Liver (tissue), 9 donors: ENCODE data around the gene CPSF4L. TPM values are rescaled to one million over a fixed set of nuclear protein-coding genes. Genes with fewer than 3 reads are reported as not detected.

ENCODE experiments used
- DNase-seq: peaks from one replicate; pipeline ENCODE4 v3.0.0-alpha.2; 2017; ENCODE audit warnings: low spot score
- H3K27ac ChIP-seq, 2 donors: one replicate each; pipeline ENCODE4 v1.7.0; 2013; ENCODE audit warnings: inconsistent platforms in 2 of 2, low read length in 2 of 2, control low read depth in 1 of 2, low read depth in 1 of 2, mild to moderate bottlenecking in 1 of 2
- H3K27me3 ChIP-seq, 4 donors: one replicate each; pipeline versions ENCODE4 v1.6.1 to v1.7.0; 2013; ENCODE audit warnings: low read length in 3 of 4, inconsistent platforms in 1 of 4, mild to moderate bottlenecking in 1 of 4, moderate library complexity in 1 of 4; ENCODE audit not compliant: control insufficient read depth in 4 of 4, insufficient read depth in 4 of 4
- H3K36me3 ChIP-seq, 4 donors: one replicate each; pipeline versions ENCODE4 v1.6.1 to v1.7.0; 2013; ENCODE audit warnings: low read length in 3 of 4, mild to moderate bottlenecking in 3 of 4, low read depth in 1 of 4, moderate library complexity in 1 of 4; ENCODE audit not compliant: control insufficient read depth in 4 of 4, insufficient read depth in 3 of 4
- H3K4me1 ChIP-seq, 4 donors: one replicate each; pipeline versions ENCODE4 v1.6.1 to v1.7.0; 2013; ENCODE audit warnings: low read length in 3 of 4, mild to moderate bottlenecking in 3 of 4, moderate library complexity in 1 of 4; ENCODE audit not compliant: control insufficient read depth in 4 of 4, insufficient read depth in 4 of 4
- H3K4me3 ChIP-seq, 3 donors: one replicate each; pipeline versions ENCODE4 v1.6.1 to v1.7.0; 2013; ENCODE audit warnings: low read length in 3 of 3, control low read depth in 1 of 3, low read depth in 1 of 3, mild to moderate bottlenecking in 1 of 3
- H3K9ac ChIP-seq, 2 donors: one replicate each; pipeline ENCODE4 v1.7.0; 2013; ENCODE audit warnings: low read length in 2 of 2, mild to moderate bottlenecking in 2 of 2, moderate library complexity in 2 of 2, control low read depth in 1 of 2, low read depth in 1 of 2
- H3K9me3 ChIP-seq, 4 donors: one replicate each; pipeline versions ENCODE4 v1.6.1 to v1.7.0; 2013; ENCODE audit warnings: low read length in 3 of 4; ENCODE audit not compliant: control insufficient read depth in 4 of 4
- ATF3 ChIP-seq: IDR thresholded peaks from 2 replicates; pipeline ENCODE4 v1.6.1; 2016; ENCODE audit warnings: antibody characterized with exemption
- CTCF ChIP-seq: fragments of 150-350 bp; IDR thresholded peaks from 2 replicates; pipeline ENCODE4 v1.5.1; 2017; ENCODE audit warnings: improper control_type of control experiment, low read depth, low read length; ENCODE audit not compliant: missing input control
- FOXA2 ChIP-seq: IDR thresholded peaks from 2 replicates; pipeline ENCODE4 v1.6.1; 2016; ENCODE audit warnings: antibody characterized with exemption
- HNF4A ChIP-seq, 2 donors: conservative IDR thresholded peaks; 2 replicates each; pipeline ENCODE4 v1.6.1; 2016; ENCODE audit warnings: antibody characterized with exemption in 2 of 2, mild to moderate bottlenecking in 2 of 2
- HNF4G ChIP-seq: IDR thresholded peaks from 2 replicates; pipeline ENCODE4 v1.6.1; 2016; ENCODE audit warnings: antibody characterized with exemption
- JUND ChIP-seq, 2 donors: IDR thresholded peaks; 2 replicates each; pipeline ENCODE4 v1.6.1; 2016; ENCODE audit warnings: antibody characterized with exemption in 2 of 2
- NR2F2 ChIP-seq: IDR thresholded peaks from 2 replicates; pipeline ENCODE4 v1.6.1; 2016; ENCODE audit warnings: antibody characterized with exemption
- RAD21 ChIP-seq, 2 donors: IDR thresholded peaks; 2 replicates each; pipeline ENCODE4 v1.6.1; 2016; ENCODE audit warnings: antibody characterized with exemption in 2 of 2, mild to moderate bottlenecking in 2 of 2
- REST ChIP-seq: IDR thresholded peaks from 2 replicates; pipeline ENCODE4 v1.6.1; 2016; ENCODE audit warnings: antibody characterized with exemption, mild to moderate bottlenecking
- RXRA ChIP-seq, 2 donors: IDR thresholded peaks; 2 replicates each; pipeline ENCODE4 v1.6.1; 2017 to 2018; ENCODE audit warnings: antibody characterized with exemption in 2 of 2, mild to moderate bottlenecking in 1 of 2
- SP1 ChIP-seq: IDR thresholded peaks from 2 replicates; pipeline ENCODE4 v1.6.1; 2018; ENCODE audit warnings: antibody characterized with exemption, mild to moderate bottlenecking
- TAF1 ChIP-seq: conservative IDR thresholded peaks from 2 replicates; pipeline ENCODE4 v1.6.1; 2016; ENCODE audit warnings: antibody characterized with exemption, mild to moderate bottlenecking
- WGBS: extraction: QIAGEN DNeasy Blood & Tissue Kit; methylation state at CpG from one replicate; pipeline ENCODE4 v1.1.7; 2013; 5-methylcytosine and 5-hydroxymethylcytosine counted together
- polyA plus RNA-seq, 2 donors: library from polyadenylated mRNA; stranded (reverse) in 1 of 2; unstranded in 1 of 2; fragments of 200-250 nt in 1 of 2; fragments of >200 nt in 1 of 2; fragmentation: Nextera tagmentation in 1 of 2; extraction: Ambion mirVana in 1 of 2; gene quantifications; one replicate each; pipeline versions ENCODE4 v1.2.1 to v1.2.3, GENCODE V29; 2013 to 2015
- total RNA-seq, 2 donors: library from RNA; depleted of rRNA; stranded (reverse); fragments of >200 nt; gene quantifications; one replicate each; pipeline ENCODE4 v1.2.3, GENCODE V29; 2014
- TF ChIP-seq, protein P1 (sequence below): IDR thresholded peaks from 2 replicates; pipeline ENCODE4 v1.6.1; 2016; ENCODE audit warnings: antibody characterized with exemption
- TF ChIP-seq, protein P2 (sequence below): IDR thresholded peaks from 2 replicates; pipeline ENCODE4 v1.6.1; 2016; ENCODE audit warnings: antibody characterized with exemption
- donor health status: healthy.
- donor health status: healthy.
- donor health status: healthy.
- donor health status: healthy.
- donor health status: healthy.

The CPSF4L gene
- total and polyA plus RNA-seq, 4 donors: not detected

GRCh38 chr17:73266796-73267195 lies 5.1 kb upstream of the CPSF4L start:
- H3K9ac ChIP-seq: no peak overlapping the region
- peaks cover 2 to 10% (median 6%) of the 10 kb centered on the region in 4 donors for H3K4me1 ChIP-seq
- H3K4me3 ChIP-seq: no peak overlapping the region
- no peaks in the 10 kb centered on the region for H3K9me3 ChIP-seq
- no peaks in the 10 kb centered on the region for H3K36me3 ChIP-seq
- no peaks in the 10 kb centered on the region for H3K27me3 ChIP-seq
- 92% methylated on average over 11 of the region's 11 CpGs for WGBS
- TF ChIP-seq, protein P1, sequence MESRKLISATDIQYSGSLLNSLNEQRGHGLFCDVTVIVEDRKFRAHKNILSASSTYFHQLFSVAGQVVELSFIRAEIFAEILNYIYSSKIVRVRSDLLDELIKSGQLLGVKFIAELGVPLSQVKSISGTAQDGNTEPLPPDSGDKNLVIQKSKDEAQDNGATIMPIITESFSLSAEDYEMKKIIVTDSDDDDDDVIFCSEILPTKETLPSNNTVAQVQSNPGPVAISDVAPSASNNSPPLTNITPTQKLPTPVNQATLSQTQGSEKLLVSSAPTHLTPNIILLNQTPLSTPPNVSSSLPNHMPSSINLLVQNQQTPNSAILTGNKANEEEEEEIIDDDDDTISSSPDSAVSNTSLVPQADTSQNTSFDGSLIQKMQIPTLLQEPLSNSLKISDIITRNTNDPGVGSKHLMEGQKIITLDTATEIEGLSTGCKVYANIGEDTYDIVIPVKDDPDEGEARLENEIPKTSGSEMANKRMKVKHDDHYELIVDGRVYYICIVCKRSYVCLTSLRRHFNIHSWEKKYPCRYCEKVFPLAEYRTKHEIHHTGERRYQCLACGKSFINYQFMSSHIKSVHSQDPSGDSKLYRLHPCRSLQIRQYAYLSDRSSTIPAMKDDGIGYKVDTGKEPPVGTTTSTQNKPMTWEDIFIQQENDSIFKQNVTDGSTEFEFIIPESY: no peak
- TF ChIP-seq CTCF: no peak
- no peak for TF ChIP-seq HNF4A (conservative IDR thresholded peaks at IDR 0.05)
- TF ChIP-seq, protein P2, sequence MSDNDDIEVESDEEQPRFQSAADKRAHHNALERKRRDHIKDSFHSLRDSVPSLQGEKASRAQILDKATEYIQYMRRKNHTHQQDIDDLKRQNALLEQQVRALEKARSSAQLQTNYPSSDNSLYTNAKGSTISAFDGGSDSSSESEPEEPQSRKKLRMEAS: no peak
- no peak for TF ChIP-seq HNF4G
- TF ChIP-seq RXRA (IDR thresholded peaks at IDR 0.05): no peak
- no peak for TF ChIP-seq SP1
- TF ChIP-seq REST: no peak
- no peak overlapping the region for H3K27ac ChIP-seq
- DNase-seq: no peak

GRCh38 chr17:73265646-73266640 lies 4.3 kb upstream of the CPSF4L start:
- Histone ChIP-seq H3K27me3 (no peaks in the 10 kb centered on the region), H3K9ac (no peak overlapping the region), H3K36me3 (no peaks in the 10 kb centered on the region), H3K27ac (no peak overlapping the region), H3K4me3 (no peak overlapping the region), H3K9me3 (no peaks in the 10 kb centered on the region), H3K4me1 (peaks cover 2 to 11% (median 9%) of the 10 kb centered on the region in 4 donors)
- DNase-seq: no peak
- 92% methylated on average over 24 of the region's 24 CpGs for WGBS
- TF ChIP-seq, protein P1: no peak
- TF ChIP-seq ATF3 (no peak), HNF4G (no peak), TAF1 (no peak), FOXA2 (no peak), NR2F2 (no peak), RAD21 (IDR thresholded peaks at IDR 0.05) (no peak), JUND (IDR thresholded peaks at IDR 0.05) (no peak), HNF4A (conservative IDR thresholded peaks at IDR 0.05) (no peak), CTCF (no peak), SP1 (no peak)
- TF ChIP-seq, protein P2: no peak
